ENCODE measurements around the gene HUNK.

The HUNK gene

DNA sequence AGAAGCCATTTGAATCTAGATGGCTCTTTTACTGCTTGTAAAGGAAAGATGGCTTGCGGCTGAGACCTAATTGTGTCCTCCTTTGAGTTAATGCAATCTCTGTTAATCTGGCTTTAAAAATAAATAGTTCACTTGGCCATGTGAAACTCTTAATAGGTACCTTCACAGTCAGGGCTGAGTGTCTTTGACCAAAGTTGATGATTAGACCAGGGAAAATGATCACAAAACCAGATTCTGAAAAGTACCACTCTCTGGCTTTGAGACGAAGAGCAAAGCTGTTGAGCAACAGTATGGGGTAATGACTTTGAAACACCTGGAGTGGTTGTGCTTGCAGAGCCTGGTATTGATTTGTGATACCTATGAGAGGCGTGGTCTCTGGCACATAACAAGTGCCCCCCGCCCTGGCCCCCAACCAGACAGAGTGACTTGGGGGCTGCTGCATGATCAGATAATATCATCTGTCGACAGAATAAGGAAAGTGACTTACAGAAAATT, 4.7 kb downstream of the HUNK start:
- TF ChIP-seq, protein P1, sequence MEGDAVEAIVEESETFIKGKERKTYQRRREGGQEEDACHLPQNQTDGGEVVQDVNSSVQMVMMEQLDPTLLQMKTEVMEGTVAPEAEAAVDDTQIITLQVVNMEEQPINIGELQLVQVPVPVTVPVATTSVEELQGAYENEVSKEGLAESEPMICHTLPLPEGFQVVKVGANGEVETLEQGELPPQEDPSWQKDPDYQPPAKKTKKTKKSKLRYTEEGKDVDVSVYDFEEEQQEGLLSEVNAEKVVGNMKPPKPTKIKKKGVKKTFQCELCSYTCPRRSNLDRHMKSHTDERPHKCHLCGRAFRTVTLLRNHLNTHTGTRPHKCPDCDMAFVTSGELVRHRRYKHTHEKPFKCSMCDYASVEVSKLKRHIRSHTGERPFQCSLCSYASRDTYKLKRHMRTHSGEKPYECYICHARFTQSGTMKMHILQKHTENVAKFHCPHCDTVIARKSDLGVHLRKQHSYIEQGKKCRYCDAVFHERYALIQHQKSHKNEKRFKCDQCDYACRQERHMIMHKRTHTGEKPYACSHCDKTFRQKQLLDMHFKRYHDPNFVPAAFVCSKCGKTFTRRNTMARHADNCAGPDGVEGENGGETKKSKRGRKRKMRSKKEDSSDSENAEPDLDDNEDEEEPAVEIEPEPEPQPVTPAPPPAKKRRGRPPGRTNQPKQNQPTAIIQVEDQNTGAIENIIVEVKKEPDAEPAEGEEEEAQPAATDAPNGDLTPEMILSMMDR (IDR thresholded peaks at IDR 0.05; ENCODE audit: insufficient read depth, low read depth, low read length, missing control alignments), result no peak
- DNase-seq (ENCODE audit: low read depth), result no peak
- no peak overlapping the region for H3K4me3 ChIP-seq (ENCODE audit: low read length)

DNA sequence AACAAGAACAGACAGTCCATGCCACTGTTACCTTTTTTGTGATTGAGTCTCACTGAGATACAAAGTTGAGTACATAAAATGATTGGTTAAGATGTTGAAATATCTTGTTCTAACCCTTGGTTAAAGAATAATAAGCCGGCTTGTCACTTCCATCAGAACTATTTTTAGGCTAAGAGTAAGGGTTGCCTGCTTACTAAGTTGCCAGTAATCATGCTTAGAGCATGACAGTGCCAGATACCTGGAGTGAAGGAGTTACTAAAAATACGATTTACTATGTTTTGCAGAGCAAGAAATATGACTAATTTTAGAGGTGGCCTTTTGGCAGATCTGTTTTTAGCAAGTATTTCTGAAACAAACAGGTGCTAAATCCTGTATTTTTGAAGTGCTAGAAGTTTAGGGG, 6.0 kb downstream of the HUNK start:
- TF ChIP-seq, protein P1 (IDR thresholded peaks at IDR 0.05; ENCODE audit: insufficient read depth, low read depth, low read length, missing control alignments), result no peak
- no peak for DNase-seq (ENCODE audit: low read depth)

DNA sequence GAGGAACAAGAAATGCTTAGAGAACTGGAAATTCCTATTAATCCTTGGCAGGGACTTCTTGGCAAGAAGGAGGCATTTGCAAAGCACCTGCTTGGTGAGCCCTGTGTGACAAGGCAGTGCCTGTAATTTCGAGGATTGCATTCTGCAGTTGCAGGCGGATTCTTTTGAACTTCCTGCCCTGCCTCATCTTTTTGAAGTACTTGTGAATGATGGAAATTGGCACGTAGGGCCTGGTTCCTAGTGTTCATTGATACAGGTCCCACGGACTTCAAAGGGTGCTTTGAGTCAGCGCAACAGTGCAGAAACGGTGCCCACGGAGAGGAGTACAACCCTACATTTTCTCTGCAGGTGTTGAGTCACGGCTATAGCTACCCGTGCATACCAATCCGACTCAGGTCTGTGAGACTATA, 6.4 kb downstream of the HUNK start:
- DNase-seq (ENCODE audit: low read depth), result no peak
- TF ChIP-seq, protein P1 (IDR thresholded peaks at IDR 0.05; ENCODE audit: insufficient read depth, low read depth, low read length, missing control alignments), result no peak
- H3K4me3 ChIP-seq (ENCODE audit: low read length), result no peak overlapping the region

More for the DNA sequence above, 6.0 kb downstream of the HUNK start:
- H3K4me3 ChIP-seq (ENCODE audit: low read length), result no peak overlapping the region

DNA sequence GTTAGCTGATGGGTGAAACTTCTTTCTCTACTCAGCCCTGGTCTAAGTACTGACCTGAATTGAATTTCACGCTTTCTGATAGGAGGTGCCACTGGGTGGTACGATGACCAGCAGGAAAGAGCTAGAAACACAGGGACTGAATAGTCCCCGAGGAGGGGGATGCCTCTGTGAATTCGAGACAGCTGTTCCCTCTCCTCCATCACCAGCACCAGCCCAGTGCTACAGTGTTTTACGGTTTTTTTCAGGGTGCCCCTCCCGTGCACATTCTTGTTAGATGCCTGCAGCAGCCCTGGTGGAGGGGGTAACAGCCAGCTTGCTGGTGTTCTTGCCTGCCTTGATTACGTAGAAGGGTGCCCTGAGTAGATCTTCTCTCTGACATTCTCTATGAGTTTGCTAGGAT, 7.1 kb downstream of the HUNK start:
- TF ChIP-seq, protein P1 (IDR thresholded peaks at IDR 0.05; ENCODE audit: insufficient read depth, low read depth, low read length, missing control alignments), result no peak
- no peak for DNase-seq (ENCODE audit: low read depth)
- H3K4me3 ChIP-seq (ENCODE audit: low read length), result no peak overlapping the region

DNA sequence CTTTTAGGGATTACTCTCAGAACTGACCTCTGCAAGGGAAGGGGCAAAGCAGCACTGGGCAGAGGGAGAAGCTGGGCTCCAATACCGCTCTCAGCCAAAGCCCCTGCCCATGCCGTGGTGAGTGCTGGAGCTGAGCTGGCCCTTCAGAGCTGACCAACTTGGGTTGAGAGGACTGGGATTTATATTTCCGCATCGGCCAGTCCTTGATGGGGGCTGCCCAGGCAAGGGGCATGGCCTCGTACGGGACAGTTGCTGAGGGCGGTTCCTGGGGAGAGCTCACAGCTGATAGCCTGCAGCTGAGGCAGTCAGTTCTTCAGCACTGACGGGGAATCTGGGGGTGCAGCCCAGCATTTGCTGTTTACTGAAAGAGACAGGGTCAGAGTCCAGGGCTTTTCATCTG, 8.0 kb downstream of the HUNK start:
- TF ChIP-seq, protein P1 (IDR thresholded peaks at IDR 0.05; ENCODE audit: insufficient read depth, low read depth, low read length, missing control alignments), result no peak
- DNase-seq (ENCODE audit: low read depth), result no peak
- H3K4me3 ChIP-seq (ENCODE audit: low read length), result no peak overlapping the region

DNA sequence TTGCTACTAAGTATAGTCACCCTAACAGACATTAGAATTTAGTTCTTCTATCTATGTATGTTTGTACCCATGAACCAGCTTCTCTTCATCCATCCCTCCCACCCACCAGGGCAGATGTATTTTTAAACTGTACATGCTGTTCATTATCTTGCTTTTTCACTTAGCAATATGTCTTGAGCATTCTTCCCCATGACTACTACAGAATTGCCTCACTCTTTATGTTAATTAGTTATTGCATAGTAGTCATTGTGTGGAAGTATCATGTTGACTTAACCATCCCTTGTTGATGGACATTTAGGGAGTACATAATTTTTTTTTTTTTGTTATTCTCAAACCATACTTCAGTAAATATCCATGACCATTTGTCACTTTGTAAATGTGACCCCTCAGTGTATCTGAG, 9.9 kb downstream of the HUNK start:
- TF ChIP-seq, protein P1 (IDR thresholded peaks at IDR 0.05; ENCODE audit: insufficient read depth, low read depth, low read length, missing control alignments), result no peak
- no peak for DNase-seq (ENCODE audit: low read depth)
- H3K4me3 ChIP-seq (ENCODE audit: low read length), result no peak overlapping the region

DNA sequence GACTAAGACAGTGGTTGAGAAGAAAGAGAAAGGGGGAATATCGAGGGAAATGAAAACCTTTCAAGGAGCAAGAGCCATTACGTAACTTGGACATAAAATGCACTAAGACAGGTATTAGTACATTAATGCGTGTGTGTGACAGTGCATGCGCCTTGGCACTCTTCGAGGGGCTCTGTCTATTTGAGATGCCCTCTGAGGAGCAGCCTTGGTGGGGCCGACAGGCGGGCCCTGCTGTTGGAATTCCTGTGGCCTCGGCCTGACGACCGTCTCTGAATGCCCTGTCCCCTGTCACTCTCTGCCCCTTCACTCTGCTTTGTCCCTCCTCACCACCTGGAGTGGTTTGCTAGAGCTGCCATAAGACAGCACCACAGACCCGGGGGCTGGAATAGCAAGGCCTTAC, 12.3 kb downstream of the HUNK start:
- no peak for DNase-seq (ENCODE audit: low read depth)
- TF ChIP-seq, protein P1 (IDR thresholded peaks at IDR 0.05; ENCODE audit: insufficient read depth, low read depth, low read length, missing control alignments), result no peak
- H3K4me3 ChIP-seq (ENCODE audit: low read length), result no peak overlapping the region
